SIG-M5 treated with dmso at 0.1 percent for 504 hours (cell line): Measurements from ENCODE around the gene TBPL2.
"Not testable (repeated sequence)": the region's sequence is repeated elsewhere in the genome, so short reads cannot be mapped to it uniquely, and the experiment has no call there.

Source experiments
- DNase-seq: peaks from one replicate; lab custom pipeline; 2025; ENCODE audit not compliant: unreplicated experiment; lab: John Stamatoyannopoulos, UW

TBPL2 gene

GRCh38 chr14:55441286-55441685 lies 870 bp upstream of the TBPL2 start:
- no peak for DNase-seq

GRCh38 chr14:55438066-55438683 lies 2.2 kb downstream of the TBPL2 start:
- peak; percentile 48 for DNase-seq

GRCh38 chr14:55436931-55437330 lies 3.5 kb downstream of the TBPL2 start:
- no peak for DNase-seq

GRCh38 chr14:55436519-55436918 lies 3.9 kb downstream of the TBPL2 start:
- DNase-seq: no peak

DNA sequence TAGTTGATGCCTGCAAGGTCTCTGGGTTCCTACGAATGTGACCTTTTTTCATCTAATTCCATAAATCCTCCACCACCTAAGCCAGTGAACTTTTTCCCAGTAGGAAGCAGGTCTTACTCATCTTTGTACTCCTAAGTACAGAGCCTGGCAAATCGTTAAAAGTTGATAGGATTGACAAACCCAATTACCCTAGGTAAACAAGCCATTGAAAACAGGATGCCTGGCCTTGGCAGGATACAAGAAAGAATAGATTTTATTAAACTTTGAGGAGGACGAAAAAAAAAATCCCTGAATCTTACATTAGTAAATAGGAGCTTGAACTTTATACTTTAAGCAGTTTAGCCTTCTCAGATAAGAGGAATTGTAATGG lies 5.6 kb downstream of the TBPL2 start:
- DNase-seq: no peak

DNA sequence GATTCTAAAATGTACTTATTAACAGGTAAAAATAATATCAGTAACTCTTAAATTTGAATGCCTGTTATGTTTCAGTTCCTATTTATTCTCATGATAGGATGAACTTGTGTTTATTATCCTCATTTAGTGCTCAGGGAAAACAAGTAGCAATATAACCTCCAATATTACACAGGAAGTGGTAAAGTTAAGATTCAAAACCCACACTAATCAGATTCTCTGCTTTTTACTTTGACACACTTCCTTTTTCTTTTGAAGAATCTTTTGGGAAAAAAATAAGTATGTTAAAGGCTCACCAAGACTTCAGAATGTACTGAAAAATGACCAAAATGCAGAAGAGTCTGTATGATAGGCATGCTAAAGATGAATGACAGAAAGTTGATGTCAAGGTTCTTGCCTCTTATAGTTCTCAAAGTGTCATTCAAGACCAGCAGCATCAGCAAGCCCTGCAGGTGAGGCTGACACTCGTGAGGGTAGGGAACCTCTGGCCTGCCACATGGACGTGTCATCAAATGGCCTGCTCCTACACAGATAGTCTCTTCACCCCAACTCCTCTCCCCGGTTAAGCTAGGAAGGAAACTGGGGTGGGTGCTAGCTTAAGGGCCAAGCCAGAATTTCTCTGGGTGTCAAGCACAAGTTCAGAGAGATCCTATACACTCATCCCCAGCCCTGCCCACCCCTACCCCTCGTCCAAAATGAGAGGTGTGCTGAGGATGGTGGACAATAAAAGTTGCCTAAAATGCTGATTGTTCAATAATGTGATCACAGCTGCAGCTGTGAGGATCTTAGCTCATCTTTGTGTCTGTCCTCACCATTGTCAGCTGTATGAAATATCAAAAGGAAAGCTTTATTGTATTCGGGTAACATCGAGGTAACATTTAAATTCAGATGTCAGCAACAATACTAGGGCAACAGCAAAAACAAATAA lies 6.3 kb downstream of the TBPL2 start:
- DNase-seq: no peak

GRCh38 chr14:55432628-55433027 lies 7.8 kb downstream of the TBPL2 start:
- no peak for DNase-seq

- DNase-seq: peak; percentile 65
Measured at GRCh38 chr14:55430024-55430690, 10.3 kb downstream of the TBPL2 start.

DNA sequence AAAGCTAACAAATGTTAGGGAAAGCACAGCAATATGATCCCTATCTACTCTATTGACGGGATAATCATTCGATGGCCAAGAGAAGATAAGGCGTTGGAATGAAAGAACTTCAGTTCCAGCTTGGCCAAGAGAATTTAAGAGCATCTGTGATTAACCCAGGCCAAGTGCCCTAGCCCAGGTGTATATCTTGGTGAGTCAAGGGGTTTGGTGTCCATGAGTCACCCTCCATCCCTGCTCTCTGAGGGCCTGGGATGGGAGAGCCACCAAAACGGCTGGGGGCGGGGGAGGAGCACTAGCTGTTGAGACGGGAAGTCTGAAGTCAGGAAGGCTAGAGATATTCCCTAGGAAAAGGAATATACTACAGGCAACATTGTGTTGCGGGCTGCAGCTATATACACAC lies 13.0 kb downstream of the TBPL2 start:
- no peak for DNase-seq

GRCh38 chr14:55426891-55427290 lies 13.5 kb downstream of the TBPL2 start:
- DNase-seq: no peak

- DNase-seq: no peak
Measured at GRCh38 chr14:55425091-55425490, 15.3 kb downstream of the TBPL2 start.

- no peak for DNase-seq
Measured at GRCh38 chr14:55423969-55424368, 16.4 kb downstream of the TBPL2 start.

DNA sequence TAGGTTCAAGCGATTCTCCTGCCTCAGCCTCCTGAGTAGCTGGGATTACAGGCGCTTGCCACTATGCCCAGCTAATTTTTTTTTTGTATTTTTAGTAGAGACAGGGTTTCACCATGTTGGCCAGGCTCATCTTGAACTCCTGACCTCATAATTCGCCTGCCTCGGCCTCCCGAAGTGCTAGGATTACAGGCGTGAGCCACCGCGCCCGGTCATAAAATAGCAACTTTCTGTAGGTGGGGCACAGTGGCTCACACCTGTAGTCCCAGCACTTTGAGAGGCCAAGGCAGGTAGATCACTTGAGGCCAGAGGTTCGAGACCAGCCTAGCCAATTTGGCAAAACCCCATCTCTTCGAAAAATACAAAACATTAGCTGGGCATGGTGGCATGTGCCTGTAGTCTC lies 18.1 kb downstream of the TBPL2 start:
- DNase-seq: not testable (repeated sequence)

DNA sequence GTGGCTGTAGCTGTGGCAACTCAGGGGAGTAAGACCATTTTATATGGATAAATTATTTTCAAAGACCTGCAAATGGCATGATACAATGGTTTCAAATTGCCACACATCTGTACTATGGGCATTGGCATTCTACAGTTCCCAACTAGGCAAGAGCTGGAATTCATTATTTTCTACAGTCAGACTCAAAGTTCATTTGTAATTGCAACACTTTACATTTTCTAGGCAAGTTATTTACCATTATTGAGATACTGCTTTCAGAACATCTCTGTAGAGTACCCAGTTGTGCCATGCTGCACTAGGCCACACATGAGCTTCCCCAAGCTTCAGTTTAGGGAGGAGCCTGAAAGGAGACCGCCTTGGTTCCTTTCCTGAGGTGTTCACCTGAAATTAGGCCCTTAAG lies 20.8 kb downstream of the TBPL2 start:
- no peak for DNase-seq

GRCh38 chr14:55418411-55418810 lies 22.0 kb downstream of the TBPL2 start:
- DNase-seq: no peak

GRCh38 chr14:55417955-55418354 lies 22.5 kb downstream of the TBPL2 start:
- no peak for DNase-seq

- peak; percentile 16 for DNase-seq
Measured at GRCh38 chr14:55416866-55417265, 23.6 kb downstream of the TBPL2 start.

- no peak for DNase-seq
Measured at GRCh38 chr14:55414551-55414950, 25.9 kb downstream of the TBPL2 start.

GRCh38 chr14:55412676-55413075 lies 27.7 kb downstream of the TBPL2 start:
- peak; percentile 44 for DNase-seq

DNA sequence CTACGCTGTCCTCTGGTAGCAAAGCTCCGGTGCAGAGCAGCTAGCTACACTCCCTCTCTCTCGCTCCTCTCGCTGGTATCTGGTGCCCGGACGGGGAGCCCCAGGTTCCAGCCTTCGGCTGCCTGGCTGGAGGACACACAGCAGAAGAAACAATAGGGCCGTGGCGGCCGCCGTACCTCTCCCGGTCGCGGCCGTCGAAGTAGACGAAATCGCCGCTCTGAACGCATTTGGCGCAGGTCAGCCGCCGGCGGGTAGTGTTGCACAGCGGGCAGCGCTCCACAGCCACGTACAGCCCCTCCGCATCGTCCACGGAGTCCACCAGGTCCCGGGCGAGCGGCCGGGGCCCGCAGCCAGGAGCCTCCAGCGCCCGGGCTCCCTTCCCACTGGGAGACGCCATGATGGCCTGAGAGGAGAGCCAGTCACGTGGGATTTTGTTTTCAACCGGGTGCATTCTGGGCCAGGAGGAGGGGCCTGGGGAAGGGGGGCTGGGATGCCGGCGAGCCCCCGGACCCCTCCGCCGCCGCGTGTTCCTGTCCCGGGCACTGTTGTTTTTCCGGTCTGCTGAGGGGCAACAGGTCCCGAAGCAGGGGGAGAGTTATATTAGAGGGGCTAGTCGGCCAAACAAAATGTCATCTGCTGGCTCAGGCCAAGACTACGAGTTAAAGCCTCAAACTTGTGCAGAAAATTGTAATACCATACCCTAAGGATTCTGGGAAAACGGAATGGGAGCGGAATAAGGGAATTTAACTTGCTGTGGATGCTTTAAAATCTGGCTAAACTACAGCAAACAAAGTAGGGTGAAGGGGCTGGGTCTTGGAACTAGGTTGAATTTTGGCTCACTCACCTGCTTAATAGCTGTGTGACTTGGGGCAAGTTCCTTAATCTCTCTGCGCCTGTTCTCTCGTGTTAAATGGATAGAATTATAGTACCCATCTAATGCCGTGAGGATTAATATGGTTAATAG lies 28.7 kb downstream of the TBPL2 start, which contains the start of gene ATG14:
Gene ATG14 (minus strand): TSS at position 405 of the 964 bp plus-strand sequence. CDS start 8 bp downstream, at position 397.
- DNase-seq: peak; percentile 76

- no peak for DNase-seq
Measured at GRCh38 chr14:55410876-55411275, 29.5 kb downstream of the TBPL2 start.
